GM12878 (cell line): ENCODE measurements around the gene DRC1. TPM values are rescaled to one million over a fixed set of nuclear protein-coding genes. Genes with fewer than 3 reads are reported as not detected.

Experiments
- ATAC-seq: fragments of 200-7000 bp; cut with Tn5 transposase; 3 replicates; pipeline ENCODE4 v1.9.1; 2020; ENCODE audit warnings: mild to moderate bottlenecking, moderate library complexity
- BruUV-seq: library from RNA; stranded (reverse); fragments of 400-500 nt; replicated peaks from 2 replicates; lab custom pipeline; 2021; lab: Mats Ljungman, UMichigan
- CTCF ChIA-PET: fragments of 300-600 bp; sonication (Branson Sonifier 250); formaldehyde crosslinking; extraction: SDS; loops from one replicate; lab custom pipeline; 2021; ENCODE audit warnings: inconsistent platforms; lab: Yijun Ruan, JAX
- POLR2A ChIA-PET: fragments of 350-600 bp; formaldehyde crosslinking; extraction: SDS; loops from one replicate; lab custom pipeline; 2021; ENCODE audit warnings: inconsistent platforms; lab: Charles Lee
- RAD21 ChIA-PET: fragments of 300-600 bp; sonication (Branson Sonifier 250); formaldehyde crosslinking; loops from one replicate; lab custom pipeline; 2023; ENCODE audit warnings: antibody characterized with exemption; ENCODE audit not compliant: unreplicated experiment; lab: Charles Lee
- SMC1A ChIA-PET: fragments of 300-600 bp; sonication (Branson Sonifier 250); formaldehyde crosslinking; loops from one replicate; lab custom pipeline; 2023; ENCODE audit not compliant: unreplicated experiment, uncharacterized antibody; lab: Charles Lee
- DNase-seq: peaks from one replicate; pipeline ENCODE4 v3.0.0-alpha.2; 2011; ENCODE audit warnings: low read depth, low spot score
- FAIRE-seq: peaks from 3 replicates; lab custom pipeline; 2011; peaks lifted over from hg19 to GRCh38; lab: Jason Lieb, UNC
- H2AFZ ChIP-seq: 2 replicates; pipeline ENCODE4 v1.6.0; 2011; ENCODE audit warnings: low read depth, low read length, control low read depth; ENCODE audit not compliant: control insufficient read depth
- H3K27ac ChIP-seq: 2 replicates; pipeline ENCODE4 v1.5.1; 2011; ENCODE audit warnings: control low read depth; ENCODE audit not compliant: control insufficient read depth, insufficient read depth
- H3K27me3 ChIP-seq, 2 experiments: replicated peaks in 1 of 2; 2 replicates each; pipeline versions ENCODE4 v1.6.0 to v1.6.1; 2011; ENCODE audit warnings: low read length in 1 of 2; ENCODE audit not compliant: control insufficient read depth in 2 of 2, insufficient read depth in 2 of 2
- H3K36me3 ChIP-seq, 2 experiments: 2 replicates each; pipeline ENCODE4 v1.5.1; 2011; ENCODE audit warnings: low read length in 1 of 2; ENCODE audit not compliant: control insufficient read depth in 2 of 2, insufficient read depth in 2 of 2
- H3K4me1 ChIP-seq: 2 replicates; pipeline ENCODE4 v1.6.1; 2011; ENCODE audit warnings: mild to moderate bottlenecking, low read length, moderate library complexity, mixed read lengths; ENCODE audit not compliant: control insufficient read depth, insufficient read depth
- H3K4me2 ChIP-seq: 2 replicates; pipeline ENCODE4 v1.6.0; 2011; ENCODE audit warnings: control low read depth; ENCODE audit not compliant: control insufficient read depth, insufficient read depth
- H3K4me3 ChIP-seq: fragments of 200-600 bp; sonication (generic); 2 replicates; pipeline ENCODE4 v1.5.1; 2016
- H3K79me2 ChIP-seq: 2 replicates; pipeline ENCODE4 v1.6.0; 2011; ENCODE audit warnings: low read length; ENCODE audit not compliant: control insufficient read depth, insufficient read depth
- H3K9ac ChIP-seq: 2 replicates; pipeline ENCODE4 v1.8.0; 2011; ENCODE audit warnings: low read length, control low read depth, mixed read lengths; ENCODE audit not compliant: control insufficient read depth, insufficient read depth
- H3K9me3 ChIP-seq: replicated peaks from 3 replicates; pipeline ENCODE4 v1.5.1; 2011; ENCODE audit warnings: mild to moderate bottlenecking, low read length; ENCODE audit not compliant: control insufficient read depth, insufficient read depth
- H4K20me1 ChIP-seq: 2 replicates; pipeline ENCODE4 v1.6.0; 2011; ENCODE audit not compliant: control insufficient read depth, insufficient read depth
- CTCF ChIP-seq, 3 experiments: IDR thresholded peaks in 2 of 3; conservative IDR thresholded peaks in 1 of 3; 2 replicates each; pipeline ENCODE4 v1.5.1; 2011; ENCODE audit warnings: low read depth in 3 of 3, low read length in 3 of 3, mild to moderate bottlenecking in 3 of 3, control low read depth in 2 of 3, moderate library complexity in 2 of 3, inconsistent platforms in 1 of 3, mixed read lengths in 1 of 3; ENCODE audit not compliant: control insufficient read depth in 2 of 3, insufficient read depth in 1 of 3; ENCODE audit errors: extremely low read depth in 1 of 3
- EED ChIP-seq: sonication (generic); IDR thresholded peaks from 2 replicates; pipeline ENCODE4 v1.6.1; 2016; ENCODE audit warnings: antibody characterized with exemption, low read depth
- ETV6 ChIP-seq, 2 experiments: fragments of 450-650 bp in 1 of 2; IDR thresholded peaks in 1 of 2; conservative IDR thresholded peaks in 1 of 2; 2 replicates each; pipeline ENCODE4 v1.6.1; 2014; ENCODE audit warnings: antibody characterized with exemption in 1 of 2, borderline replicate concordance in 1 of 2, low read depth in 1 of 2, mild to moderate bottlenecking in 1 of 2, moderate library complexity in 1 of 2
- HDGF ChIP-seq: fragments of 450-650 bp; IDR thresholded peaks from 2 replicates; pipeline ENCODE4 v1.6.1; 2016; ENCODE audit warnings: antibody characterized with exemption
- IRF3 ChIP-seq: fragments of 450-650 bp; IDR thresholded peaks from 2 replicates; pipeline ENCODE4 v1.6.1; 2014; ENCODE audit warnings: mild to moderate bottlenecking
- MAX ChIP-seq: IDR thresholded peaks from 2 replicates; pipeline ENCODE4 v1.6.1; 2012; ENCODE audit warnings: low read depth, low read length, improper control_type of control experiment
- MYC ChIP-seq: IDR thresholded peaks from 2 replicates; pipeline ENCODE4 v1.6.1; 2011; ENCODE audit warnings: mild to moderate bottlenecking, low read length, moderate library complexity, inconsistent platforms; ENCODE audit not compliant: insufficient read depth, insufficient replicate concordance, insufficient read length, severe bottlenecking
- NFIC ChIP-seq: IDR thresholded peaks from 2 replicates; pipeline ENCODE4 v1.6.1; 2012; ENCODE audit warnings: low read depth, mild to moderate bottlenecking, inconsistent platforms, low read length, moderate library complexity
- NFYA ChIP-seq: IDR thresholded peaks from 2 replicates; pipeline ENCODE4 v1.6.1; 2011; ENCODE audit warnings: low read depth, mild to moderate bottlenecking, low read length, improper control_type of control experiment, borderline replicate concordance
- PAX8 ChIP-seq: fragments of 450-650 bp; IDR thresholded peaks from 2 replicates; pipeline ENCODE4 v1.6.1; 2017; ENCODE audit warnings: mild to moderate bottlenecking, moderate library complexity
- RELA ChIP-seq: fragments of 450-650 bp; IDR thresholded peaks from 2 replicates; pipeline ENCODE4 v1.8.0; 2014; ENCODE audit warnings: borderline replicate concordance; ENCODE audit not compliant: partially characterized antibody
- SMAD5 ChIP-seq: IDR thresholded peaks from 2 replicates; pipeline ENCODE4 v1.6.1; 2016; ENCODE audit warnings: antibody characterized with exemption, low read depth
- WRNIP1 ChIP-seq: IDR thresholded peaks from 2 replicates; pipeline ENCODE4 v1.6.1; 2011; ENCODE audit warnings: low read depth, low read length, improper control_type of control experiment, borderline replicate concordance
- WGBS: methylation state at CpG from one replicate; pipeline ENCODE4 v1.1.6; 2016; ENCODE audit warnings: low lambda C conversion rate; ENCODE audit not compliant: insufficient replicate concordance, insufficient coverage; ENCODE audit errors: missing lambda C conversion rate; 5-methylcytosine and 5-hydroxymethylcytosine counted together
- in situ Hi-C: fragments of 300-500 bp; cut with MboI; formaldehyde crosslinking; loops from 9 replicates; pipeline ENCODE4 v1.14.3; 2018; ENCODE audit warnings: mixed read lengths
- intact Hi-C: fragments of 100-400 bp; cut with micrococcal nuclease; formaldehyde crosslinking; loops from one replicate; pipeline ENCODE4 v1.14.2; 2022; ENCODE audit not compliant: unreplicated experiment
- polyA plus RNA-seq, 11 experiments: library from polyadenylated mRNA; depleted of rRNA in 4 of 11; unstranded in 6 of 11; stranded (reverse) in 5 of 11; fragments of >200 nt; fragmentation: Nextera tagmentation in 4 of 11; fragmentation: Illumina TruSeq in 1 of 11; extraction: Ambion mirVana in 4 of 11; extraction: Trizol in 1 of 11; gene quantifications; 1 replicate in 1 of 11; 2 replicates in 10 of 11; pipeline versions ENCODE4 v1.2.1 to v1.2.3, GENCODE V29; 2011 to 2016; ENCODE audit warnings: inconsistent platforms in 2 of 11, missing spikeins in 2 of 11, low read depth in 1 of 11
- total RNA-seq, 4 experiments: library from RNA; depleted of rRNA in 3 of 4; stranded (reverse); fragments of >200 nt in 3 of 4; fragmentation: Illumina TruSeq in 1 of 4; extraction: Trizol in 1 of 4; gene quantifications; 2 replicates each; pipeline versions ENCODE4 v1.2.1 to v1.2.3, GENCODE V29; 2013 to 2021
- TF ChIP-seq, protein P1 (sequence below): IDR thresholded peaks from 2 replicates; pipeline ENCODE4 v1.6.1; 2012; ENCODE audit warnings: low read depth, low read length, improper control_type of control experiment

Gene DRC1
- total and polyA plus RNA-seq, 10 of the 15 experiments (the other 5 are each of a cell fraction or from before 2014, with no cell fraction given), result 0.03 TPM; not detected in 9

DNA sequence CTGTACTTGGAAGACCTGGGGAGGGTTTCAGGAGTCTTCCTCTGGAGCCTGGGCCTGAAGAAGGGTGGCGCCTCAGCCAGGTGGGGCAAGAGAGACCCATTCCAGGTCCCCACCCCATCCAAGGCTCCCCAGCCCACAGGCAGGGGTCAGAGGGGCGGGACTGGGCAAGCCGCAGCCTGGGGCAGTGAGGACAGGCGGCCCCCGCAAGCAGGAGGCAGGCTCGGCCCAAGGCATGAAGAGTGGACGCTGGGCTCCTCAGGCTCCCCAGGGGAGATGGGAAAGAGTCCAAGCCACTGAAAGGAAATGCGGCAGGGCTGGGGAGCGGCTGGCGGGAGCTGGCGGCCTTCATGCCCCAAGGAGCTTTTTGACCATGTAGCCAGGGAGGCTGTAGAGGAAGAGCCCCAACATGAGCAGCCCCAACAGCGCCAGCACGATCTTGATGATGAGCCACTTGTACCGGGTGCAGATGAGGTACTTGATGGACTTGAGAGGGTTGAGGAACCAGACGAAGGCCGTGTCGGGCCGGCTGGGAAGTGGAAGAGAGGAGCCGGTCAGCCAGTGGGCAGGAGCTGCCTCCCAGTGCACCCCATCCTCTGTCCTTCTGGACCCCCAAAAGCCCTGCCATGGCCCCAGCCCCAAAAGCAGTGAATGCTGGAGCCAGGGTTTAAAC, 56.1 kb downstream of the DRC1 start:
- FAIRE-seq (no peak), ATAC-seq (no peak), DNase-seq (no peak)
- ChIA-PET POLR2A (no interaction called here), SMC1A (no interaction called here), CTCF (no interaction called here), RAD21 (interaction anchor here (1.2 kb wide), 1 partner anchor 12 kb away, joined by 4 read pairs; no protein-coding TSS in a partner anchor)
- H3K36me3 ChIP-seq, result no peaks in the 10 kb centered on the region
- H3K9ac ChIP-seq, result no peak overlapping the region
- WGBS, result 56% methylated on average over 17 of the region's 19 CpGs
- intact Hi-C loops, result no loop called here
- H3K79me2 ChIP-seq, result no peaks in the 10 kb centered on the region
- H3K4me3 ChIP-seq, result no peak overlapping the region
- H3K27me3 ChIP-seq, result no peaks in the 10 kb centered on the region
- no peak overlapping the region for H2AFZ ChIP-seq
- no peaks in the 10 kb centered on the region for H3K4me1 ChIP-seq
- H3K9me3 ChIP-seq, result no peaks in the 10 kb centered on the region
- no peak overlapping the region for H3K27ac ChIP-seq
- no TSS peak for BruUV-seq
- TF ChIP-seq RELA (no peak), WRNIP1 (no peak), NFIC (no peak), NFYA (no peak), SMAD5 (no peak), IRF3 (no peak), HDGF (no peak), CTCF (IDR thresholded peaks at IDR 0.05 in 2 of 3, conservative IDR thresholded peaks at IDR 0.05 in 1 of 3; ENCODE audit: control insufficient read depth in 2 of 3, extremely low read depth in 1 of 3, insufficient read depth in 1 of 3, low read depth in 3 of 3, low read length in 3 of 3) (no peak), EED (no peak), PAX8 (no peak), ETV6 (conservative IDR thresholded peaks at IDR 0.05 in 1 of 2, IDR thresholded peaks at IDR 0.05 in 1 of 2; ENCODE audit: borderline replicate concordance in 1 of 2, low read depth in 1 of 2) (no peak), MAX (no peak), MYC (no peak)
- TF ChIP-seq, protein P1, sequence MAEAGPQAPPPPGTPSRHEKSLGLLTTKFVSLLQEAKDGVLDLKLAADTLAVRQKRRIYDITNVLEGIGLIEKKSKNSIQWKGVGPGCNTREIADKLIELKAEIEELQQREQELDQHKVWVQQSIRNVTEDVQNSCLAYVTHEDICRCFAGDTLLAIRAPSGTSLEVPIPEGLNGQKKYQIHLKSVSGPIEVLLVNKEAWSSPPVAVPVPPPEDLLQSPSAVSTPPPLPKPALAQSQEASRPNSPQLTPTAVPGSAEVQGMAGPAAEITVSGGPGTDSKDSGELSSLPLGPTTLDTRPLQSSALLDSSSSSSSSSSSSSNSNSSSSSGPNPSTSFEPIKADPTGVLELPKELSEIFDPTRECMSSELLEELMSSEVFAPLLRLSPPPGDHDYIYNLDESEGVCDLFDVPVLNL, result no peak
- H3K4me2 ChIP-seq, result no peak overlapping the region
- in situ Hi-C loops, result no loop called here
- H4K20me1 ChIP-seq, result no peaks in the 10 kb centered on the region
